HG03097 (cell line): ENCODE measurements around the gene NPR3.
"Not testable (repeated sequence)": the region's sequence is repeated elsewhere in the genome, so short reads cannot be mapped to it uniquely, and the experiment has no call there.

Experiments used
- ATAC-seq: cut with Tn5 transposase; IDR thresholded peaks from one replicate; pipeline ENCODE4 v1.9.1; 2021; ENCODE audit not compliant: unreplicated experiment, low FRiP score

NPR3 gene

GRCh38 chr5:32805462-32805861 is 94.3 kb downstream of the NPR3 start:
- ATAC-seq: not testable (repeated sequence)

GRCh38 chr5:32805971-32806638 is 95.0 kb downstream of the NPR3 start:
- no peak for ATAC-seq

- no peak for ATAC-seq
Measured at GRCh38 chr5:32808783-32809182, 97.7 kb downstream of the NPR3 start.

- no peak for ATAC-seq
Measured at GRCh38 chr5:32810804-32811203, 99.7 kb downstream of the NPR3 start.

GRCh38 chr5:32812399-32812798 is 101.3 kb downstream of the NPR3 start:
- no peak for ATAC-seq

GRCh38 chr5:32814141-32814540 is 103.0 kb downstream of the NPR3 start:
- no peak for ATAC-seq

- ATAC-seq: no peak
Measured at GRCh38 chr5:32814620-32815019, 103.5 kb downstream of the NPR3 start.

GRCh38 chr5:32827981-32828380 is 116.9 kb downstream of the NPR3 start:
- ATAC-seq: no peak

- ATAC-seq: no peak
Measured at GRCh38 chr5:32828492-32828891, 117.4 kb downstream of the NPR3 start.

GRCh38 chr5:32831624-32832023 is 120.5 kb downstream of the NPR3 start:
- ATAC-seq: no peak

- ATAC-seq: no peak
Measured at GRCh38 chr5:32833127-32833526, 122.0 kb downstream of the NPR3 start.

- ATAC-seq: no peak
Measured at GRCh38 chr5:32833663-32834062, 122.5 kb downstream of the NPR3 start.

- no peak for ATAC-seq
Measured at GRCh38 chr5:32834251-32834650, 123.1 kb downstream of the NPR3 start.

- ATAC-seq: no peak
Measured at GRCh38 chr5:32836176-32836575, 125.1 kb downstream of the NPR3 start.

- ATAC-seq: no peak
Measured at GRCh38 chr5:32837211-32837610, 126.1 kb downstream of the NPR3 start.

GRCh38 chr5:32839106-32839505 is 128.0 kb downstream of the NPR3 start:
- ATAC-seq: no peak

GRCh38 chr5:32840606-32841005 is 129.5 kb downstream of the NPR3 start:
- no peak for ATAC-seq
